A549 (cell line): Measurements from ENCODE around the gene TBX15.

Experiments
- CHD4 ChIP-seq: fragments of 200-600 bp; sonication (generic); IDR thresholded peaks from 2 replicates; pipeline ENCODE4 v1.6.1; 2016; ENCODE audit warnings: antibody characterized with exemption, mild to moderate bottlenecking, borderline replicate concordance
- CTCF ChIP-seq: fragments of >200 bp; sonication (Bioruptor Twin); formaldehyde crosslinking; IDR thresholded peaks from 3 replicates; pipeline ENCODE4 v1.5.1; 2016
- E2F6 ChIP-seq: IDR thresholded peaks from 2 replicates; pipeline ENCODE4 v1.6.1; 2012; ENCODE audit warnings: low read depth, borderline replicate concordance
- JUN ChIP-seq, 2 experiments: fragments of >200 bp; sonication (Bioruptor Twin); formaldehyde crosslinking; IDR thresholded peaks; 2 replicates in 1 of 2; 3 replicates in 1 of 2; pipeline ENCODE4 v1.6.1; 2016 to 2017
- KDM5A ChIP-seq: fragments of 200-600 bp; sonication (generic); IDR thresholded peaks from 2 replicates; pipeline ENCODE4 v1.6.1; 2016; ENCODE audit warnings: antibody characterized with exemption, mild to moderate bottlenecking
- MYC ChIP-seq: IDR thresholded peaks from 2 replicates; pipeline ENCODE4 v1.6.1; 2012; ENCODE audit warnings: mild to moderate bottlenecking, inconsistent platforms, low read length, improper control_type of control experiment, borderline replicate concordance
- POLR2A ChIP-seq: IDR thresholded peaks from 2 replicates; pipeline ENCODE4 v1.6.1; 2012; ENCODE audit warnings: mild to moderate bottlenecking, low read length
- TF ChIP-seq, protein P1 (sequence below): IDR thresholded peaks from 2 replicates; pipeline ENCODE4 v1.6.1; 2012
- TF ChIP-seq, protein P2 (sequence below): fragments of 200-600 bp; sonication (generic); IDR thresholded peaks from 2 replicates; pipeline ENCODE4 v1.6.1; 2016; ENCODE audit warnings: antibody characterized with exemption, mild to moderate bottlenecking, moderate library complexity
- TF ChIP-seq, protein P3 (sequence below): IDR thresholded peaks from 2 replicates; pipeline ENCODE4 v1.6.1; 2012
- TF ChIP-seq, protein P4 (sequence below): fragments of >200 bp; sonication (Bioruptor Twin); formaldehyde crosslinking; IDR thresholded peaks from 3 replicates; pipeline ENCODE4 v1.6.1; 2016

- TF ChIP-seq CTCF = no peak
- no peak for TF ChIP-seq MYC
- TF ChIP-seq POLR2A = no peak
- TF ChIP-seq, protein P1, sequence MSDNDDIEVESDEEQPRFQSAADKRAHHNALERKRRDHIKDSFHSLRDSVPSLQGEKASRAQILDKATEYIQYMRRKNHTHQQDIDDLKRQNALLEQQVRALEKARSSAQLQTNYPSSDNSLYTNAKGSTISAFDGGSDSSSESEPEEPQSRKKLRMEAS = no peak
- no peak for TF ChIP-seq E2F6
- TF ChIP-seq, protein P2, sequence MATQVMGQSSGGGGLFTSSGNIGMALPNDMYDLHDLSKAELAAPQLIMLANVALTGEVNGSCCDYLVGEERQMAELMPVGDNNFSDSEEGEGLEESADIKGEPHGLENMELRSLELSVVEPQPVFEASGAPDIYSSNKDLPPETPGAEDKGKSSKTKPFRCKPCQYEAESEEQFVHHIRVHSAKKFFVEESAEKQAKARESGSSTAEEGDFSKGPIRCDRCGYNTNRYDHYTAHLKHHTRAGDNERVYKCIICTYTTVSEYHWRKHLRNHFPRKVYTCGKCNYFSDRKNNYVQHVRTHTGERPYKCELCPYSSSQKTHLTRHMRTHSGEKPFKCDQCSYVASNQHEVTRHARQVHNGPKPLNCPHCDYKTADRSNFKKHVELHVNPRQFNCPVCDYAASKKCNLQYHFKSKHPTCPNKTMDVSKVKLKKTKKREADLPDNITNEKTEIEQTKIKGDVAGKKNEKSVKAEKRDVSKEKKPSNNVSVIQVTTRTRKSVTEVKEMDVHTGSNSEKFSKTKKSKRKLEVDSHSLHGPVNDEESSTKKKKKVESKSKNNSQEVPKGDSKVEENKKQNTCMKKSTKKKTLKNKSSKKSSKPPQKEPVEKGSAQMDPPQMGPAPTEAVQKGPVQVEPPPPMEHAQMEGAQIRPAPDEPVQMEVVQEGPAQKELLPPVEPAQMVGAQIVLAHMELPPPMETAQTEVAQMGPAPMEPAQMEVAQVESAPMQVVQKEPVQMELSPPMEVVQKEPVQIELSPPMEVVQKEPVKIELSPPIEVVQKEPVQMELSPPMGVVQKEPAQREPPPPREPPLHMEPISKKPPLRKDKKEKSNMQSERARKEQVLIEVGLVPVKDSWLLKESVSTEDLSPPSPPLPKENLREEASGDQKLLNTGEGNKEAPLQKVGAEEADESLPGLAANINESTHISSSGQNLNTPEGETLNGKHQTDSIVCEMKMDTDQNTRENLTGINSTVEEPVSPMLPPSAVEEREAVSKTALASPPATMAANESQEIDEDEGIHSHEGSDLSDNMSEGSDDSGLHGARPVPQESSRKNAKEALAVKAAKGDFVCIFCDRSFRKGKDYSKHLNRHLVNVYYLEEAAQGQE = no peak
- no peak for TF ChIP-seq JUN (IDR thresholded peaks at IDR 0.05)
- TF ChIP-seq, protein P3, sequence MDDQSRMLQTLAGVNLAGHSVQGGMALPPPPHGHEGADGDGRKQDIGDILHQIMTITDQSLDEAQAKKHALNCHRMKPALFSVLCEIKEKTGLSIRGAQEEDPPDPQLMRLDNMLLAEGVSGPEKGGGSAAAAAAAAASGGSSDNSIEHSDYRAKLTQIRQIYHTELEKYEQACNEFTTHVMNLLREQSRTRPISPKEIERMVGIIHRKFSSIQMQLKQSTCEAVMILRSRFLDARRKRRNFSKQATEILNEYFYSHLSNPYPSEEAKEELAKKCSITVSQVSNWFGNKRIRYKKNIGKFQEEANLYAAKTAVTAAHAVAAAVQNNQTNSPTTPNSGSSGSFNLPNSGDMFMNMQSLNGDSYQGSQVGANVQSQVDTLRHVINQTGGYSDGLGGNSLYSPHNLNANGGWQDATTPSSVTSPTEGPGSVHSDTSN = no peak
- TF ChIP-seq CHD4 = no peak
- TF ChIP-seq, protein P4, sequence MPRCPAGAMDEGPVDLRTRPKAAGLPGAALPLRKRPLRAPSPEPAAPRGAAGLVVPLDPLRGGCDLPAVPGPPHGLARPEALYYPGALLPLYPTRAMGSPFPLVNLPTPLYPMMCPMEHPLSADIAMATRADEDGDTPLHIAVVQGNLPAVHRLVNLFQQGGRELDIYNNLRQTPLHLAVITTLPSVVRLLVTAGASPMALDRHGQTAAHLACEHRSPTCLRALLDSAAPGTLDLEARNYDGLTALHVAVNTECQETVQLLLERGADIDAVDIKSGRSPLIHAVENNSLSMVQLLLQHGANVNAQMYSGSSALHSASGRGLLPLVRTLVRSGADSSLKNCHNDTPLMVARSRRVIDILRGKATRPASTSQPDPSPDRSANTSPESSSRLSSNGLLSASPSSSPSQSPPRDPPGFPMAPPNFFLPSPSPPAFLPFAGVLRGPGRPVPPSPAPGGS = no peak
- no peak for TF ChIP-seq KDM5A
Measured at GRCh38 chr1:119004129-119004527, 16.0 kb upstream of the TBX15 start.
